Endothelial cell (in vitro differentiated cells): ENCODE measurements around the gene FAM221B. TPM values are rescaled to one million over a fixed set of nuclear protein-coding genes. Genes with fewer than 3 reads are reported as not detected.
A peak's percentile ranks its signal among the peaks of the same experiment; 100 is the strongest.

Source experiments
- DNase-seq: peaks from one replicate; pipeline ENCODE4 v3.0.0; 2021; ENCODE audit warnings: low spot score
- H3K27ac Mint-ChIP-seq: one replicate; pipeline ENCODE4 v1.8.0; 2021; ENCODE audit warnings: mixed read lengths, inconsistent platforms; ENCODE audit not compliant: unreplicated experiment
- H3K27me3 Mint-ChIP-seq: one replicate; pipeline ENCODE4 v1.8.0; 2021; ENCODE audit warnings: mild to moderate bottlenecking, moderate library complexity, mixed read lengths, inconsistent platforms; ENCODE audit not compliant: unreplicated experiment
- H3K36me3 Mint-ChIP-seq: one replicate; pipeline ENCODE4 v1.8.0; 2021; ENCODE audit warnings: mild to moderate bottlenecking, low read depth, mixed read lengths, inconsistent platforms; ENCODE audit not compliant: unreplicated experiment
- H3K4me1 Mint-ChIP-seq: one replicate; pipeline ENCODE4 v1.8.0; 2021; ENCODE audit warnings: mild to moderate bottlenecking, mixed read lengths, inconsistent platforms; ENCODE audit not compliant: unreplicated experiment
- H3K4me3 Mint-ChIP-seq: one replicate; pipeline ENCODE4 v1.8.0; 2021; ENCODE audit warnings: mild to moderate bottlenecking, mixed read lengths, inconsistent platforms; ENCODE audit not compliant: unreplicated experiment
- H3K9me3 Mint-ChIP-seq: one replicate; pipeline ENCODE4 v1.8.0; 2021; ENCODE audit warnings: mixed read lengths, inconsistent platforms; ENCODE audit not compliant: unreplicated experiment
- CTCF ChIP-seq: fragments of 200-600 bp; sonication (generic); IDR thresholded peaks from one replicate; pipeline ENCODE4 v1.5.0; 2021; ENCODE audit warnings: antibody characterized with exemption; ENCODE audit not compliant: unreplicated experiment
- total RNA-seq: library from RNA; stranded (reverse); fragmentation: NEBNext Ultra II Directional; extraction: Animal tissue kit (Norgen Biotek cat#: 25700); gene quantifications from one replicate; pipeline ENCODE4 v1.2.1, GENCODE V29; 2021; ENCODE audit not compliant: unreplicated experiment

FAM221B gene
- total RNA-seq, 1 donor from 2014 or later = not detected

DNA sequence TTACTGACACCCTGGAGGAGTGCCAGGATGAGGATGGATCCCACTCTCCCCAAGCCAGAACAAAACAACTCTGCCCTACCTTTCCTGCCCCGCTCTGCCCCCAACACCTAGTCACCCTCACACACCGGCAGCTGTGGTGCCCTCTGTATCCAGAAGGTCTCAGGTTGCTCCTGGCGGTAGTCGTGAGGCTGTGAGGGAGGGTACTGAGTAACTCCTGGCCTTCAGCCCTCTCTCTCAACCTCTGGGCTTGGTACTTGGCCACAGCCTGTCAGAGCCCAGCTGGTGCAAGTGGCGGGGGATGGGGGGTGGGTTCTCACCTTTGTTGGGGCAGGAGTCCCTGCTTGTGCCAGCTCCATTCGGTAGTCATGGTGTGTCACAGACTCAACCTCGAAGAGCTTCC is 18.4 kb downstream of the FAM221B start:
- Mint-ChIP-seq H3K4me3 (no peak overlapping the region), H3K4me1 (peaks cover 27% of the 10 kb centered on the region), H3K36me3 (peaks cover 19% of the 10 kb centered on the region), H3K27ac (no peak overlapping the region), H3K9me3 (no peaks in the 10 kb centered on the region), H3K27me3 (peaks cover 12% of the 10 kb centered on the region)
- TF ChIP-seq CTCF = no peak
- no peak for DNase-seq

DNA sequence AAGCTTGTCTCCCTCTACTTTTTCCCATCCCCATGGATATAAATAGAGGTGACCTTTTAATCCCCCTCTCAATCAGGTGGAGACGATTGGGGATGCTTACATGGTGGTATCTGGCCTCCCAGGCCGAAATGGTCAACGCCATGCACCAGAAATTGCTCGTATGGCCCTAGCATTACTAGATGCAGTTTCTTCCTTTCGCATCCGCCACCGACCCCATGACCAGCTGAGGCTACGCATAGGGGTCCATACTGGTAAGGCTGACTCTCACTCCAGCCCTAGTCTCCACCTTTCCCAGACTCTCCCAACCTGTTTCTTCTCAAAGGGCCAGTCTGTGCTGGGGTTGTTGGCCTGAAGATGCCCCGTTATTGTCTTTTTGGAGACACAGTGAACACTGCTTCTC is 20.1 kb downstream of the FAM221B start:
- DNase-seq = no peak
- H3K27ac Mint-ChIP-seq = no peak overlapping the region
- TF ChIP-seq CTCF = no peak
- peaks cover 17% of the 10 kb centered on the region for H3K4me1 Mint-ChIP-seq
- peaks cover 22% of the 10 kb centered on the region for H3K36me3 Mint-ChIP-seq
- peak overlapping the region; percentile 19 for H3K4me3 Mint-ChIP-seq
- no peaks in the 10 kb centered on the region for H3K9me3 Mint-ChIP-seq
- peaks cover 7% of the 10 kb centered on the region for H3K27me3 Mint-ChIP-seq

DNA sequence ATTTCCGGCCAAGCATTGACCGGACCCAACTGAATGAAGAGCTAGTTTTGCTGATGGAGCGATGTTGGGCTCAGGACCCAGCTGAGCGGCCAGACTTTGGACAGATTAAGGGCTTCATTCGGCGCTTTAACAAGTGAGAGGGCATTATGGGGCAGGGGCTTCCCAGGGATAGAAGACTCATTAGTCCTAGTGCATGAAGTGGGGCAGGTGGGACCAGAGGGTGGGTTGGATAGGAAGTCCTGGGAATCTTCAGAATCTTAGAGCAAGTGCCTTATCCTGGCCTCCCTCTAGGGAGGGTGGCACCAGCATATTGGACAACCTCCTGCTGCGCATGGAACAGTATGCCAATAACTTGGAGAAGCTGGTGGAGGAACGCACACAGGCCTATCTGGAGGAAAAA is 22.4 kb downstream of the FAM221B start:
- H3K27ac Mint-ChIP-seq = peak overlapping the region; percentile 57
- H3K4me1 Mint-ChIP-seq = peaks cover 3% of the 10 kb centered on the region

DNA sequence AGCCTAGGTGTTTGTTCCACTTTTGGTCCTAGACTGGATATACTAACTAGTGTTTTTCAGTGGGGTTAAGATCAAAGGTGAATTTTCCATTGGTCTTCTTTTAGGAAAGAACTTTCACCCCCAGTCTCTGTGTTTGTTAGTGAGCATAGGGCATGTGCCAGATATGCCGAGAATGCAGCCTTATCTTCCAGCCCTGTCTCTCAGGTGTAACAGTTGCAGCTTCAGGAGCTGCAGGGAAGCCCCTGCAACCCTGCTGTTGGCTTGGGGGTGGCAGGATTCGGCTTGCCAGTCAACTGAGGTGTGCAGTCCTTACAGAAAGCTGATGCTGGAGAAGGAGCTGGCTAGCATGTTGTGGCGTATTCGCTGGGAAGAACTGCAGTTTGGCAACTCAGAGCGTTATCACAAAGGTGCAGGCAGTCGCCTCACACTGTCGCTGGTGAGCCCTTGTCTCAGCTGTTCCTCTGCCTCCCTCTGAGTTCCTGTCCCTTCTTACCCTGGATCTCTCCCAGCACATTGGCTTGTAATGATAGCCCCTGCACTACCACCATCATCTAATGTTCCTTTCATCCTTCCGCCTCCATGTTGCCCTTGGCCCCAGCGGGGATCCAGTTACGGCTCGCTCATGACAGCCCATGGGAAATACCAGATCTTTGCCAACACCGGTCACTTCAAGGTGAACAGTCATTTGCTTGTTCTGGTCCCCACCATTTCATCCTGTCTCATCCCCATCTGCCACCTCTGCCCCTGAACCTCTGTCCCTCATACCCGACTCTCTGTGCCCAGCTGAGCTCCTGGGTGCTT is 27.0 kb downstream of the FAM221B start:
- Mint-ChIP-seq H3K4me3 (peak overlapping the region; percentile 38), H3K4me1 (peaks cover 5% of the 10 kb centered on the region), H3K27me3 (peaks cover 5% of the 10 kb centered on the region), H3K27ac (peak overlapping the region; percentile 11), H3K9me3 (no peaks in the 10 kb centered on the region), H3K36me3 (peaks cover 41% of the 10 kb centered on the region)
- no peak for TF ChIP-seq CTCF
- DNase-seq = no peak

More for the DNA sequence above, 22.4 kb downstream of the FAM221B start:
- DNase-seq = no peak
- H3K36me3 Mint-ChIP-seq = peaks cover 36% of the 10 kb centered on the region
- no peaks in the 10 kb centered on the region for H3K9me3 Mint-ChIP-seq
- H3K27me3 Mint-ChIP-seq = peaks cover 6% of the 10 kb centered on the region
- no peak for TF ChIP-seq CTCF
- H3K4me3 Mint-ChIP-seq = no peak overlapping the region

- no peak overlapping the region for H3K27ac Mint-ChIP-seq
- H3K9me3 Mint-ChIP-seq = no peaks in the 10 kb centered on the region
- peak overlapping the region; percentile 38 for H3K4me3 Mint-ChIP-seq
- H3K27me3 Mint-ChIP-seq = peaks cover 4% of the 10 kb centered on the region
- H3K36me3 Mint-ChIP-seq = peaks cover 32% of the 10 kb centered on the region
- no peak for TF ChIP-seq CTCF
- no peak for DNase-seq
- peaks cover 6% of the 10 kb centered on the region for H3K4me1 Mint-ChIP-seq
Measured at GRCh38 chr9:35800530-35800929, 28.0 kb downstream of the FAM221B start.
